ENCODE results near the gene KCNN1. TPM values are rescaled to one million over a fixed set of nuclear protein-coding genes. Genes with fewer than 3 reads are reported as not detected.
A peak's percentile ranks its signal among the peaks of the same experiment; 100 is the strongest.

KCNN1 gene
- total and polyA plus RNA-seq, 2 of the 13 experiments (the other 11 are each of a cell fraction or from before 2014, with no cell fraction given): 0.04 TPM; not detected in 1

DNA sequence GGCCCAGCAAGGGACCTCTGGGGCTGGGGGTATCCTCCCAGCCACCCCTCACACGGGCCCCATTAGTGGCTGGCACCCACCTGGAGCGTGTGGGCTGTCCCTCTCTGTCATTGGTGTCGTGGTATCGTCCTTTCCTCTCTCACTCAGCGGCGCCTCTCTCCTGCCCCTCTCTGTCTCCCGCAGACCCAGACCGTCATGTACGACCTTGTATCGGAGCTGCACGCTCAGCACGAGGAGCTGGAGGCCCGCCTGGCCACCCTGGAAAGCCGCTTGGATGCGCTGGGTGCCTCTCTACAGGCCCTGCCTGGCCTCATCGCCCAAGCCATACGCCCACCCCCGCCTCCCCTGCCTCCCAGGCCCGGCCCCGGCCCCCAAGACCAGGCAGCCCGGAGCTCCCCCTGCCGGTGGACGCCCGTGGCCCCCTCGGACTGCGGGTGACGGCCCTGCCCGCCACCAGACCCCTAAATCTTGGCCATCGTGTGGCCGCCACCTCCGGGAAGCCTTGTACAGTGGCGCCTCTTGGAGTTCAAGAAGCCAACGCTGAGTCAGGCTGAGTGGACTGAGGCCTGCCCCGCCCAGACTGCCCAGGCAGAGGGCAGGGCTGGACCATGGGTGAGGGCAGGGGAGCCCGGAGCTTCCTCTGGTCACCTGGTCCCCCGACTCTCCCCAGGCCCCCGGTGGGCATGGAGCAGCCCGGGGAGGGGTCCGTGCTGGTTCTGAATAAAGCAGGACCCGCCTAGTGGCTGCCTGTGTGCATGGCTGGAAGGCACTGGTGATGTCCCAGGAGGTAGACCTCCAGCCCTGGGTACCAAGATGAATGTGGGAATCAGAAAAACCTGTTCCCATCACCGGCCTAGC is 31.3 kb downstream of the KCNN1 start (continued):
- TF ChIP-seq, protein P1, sequence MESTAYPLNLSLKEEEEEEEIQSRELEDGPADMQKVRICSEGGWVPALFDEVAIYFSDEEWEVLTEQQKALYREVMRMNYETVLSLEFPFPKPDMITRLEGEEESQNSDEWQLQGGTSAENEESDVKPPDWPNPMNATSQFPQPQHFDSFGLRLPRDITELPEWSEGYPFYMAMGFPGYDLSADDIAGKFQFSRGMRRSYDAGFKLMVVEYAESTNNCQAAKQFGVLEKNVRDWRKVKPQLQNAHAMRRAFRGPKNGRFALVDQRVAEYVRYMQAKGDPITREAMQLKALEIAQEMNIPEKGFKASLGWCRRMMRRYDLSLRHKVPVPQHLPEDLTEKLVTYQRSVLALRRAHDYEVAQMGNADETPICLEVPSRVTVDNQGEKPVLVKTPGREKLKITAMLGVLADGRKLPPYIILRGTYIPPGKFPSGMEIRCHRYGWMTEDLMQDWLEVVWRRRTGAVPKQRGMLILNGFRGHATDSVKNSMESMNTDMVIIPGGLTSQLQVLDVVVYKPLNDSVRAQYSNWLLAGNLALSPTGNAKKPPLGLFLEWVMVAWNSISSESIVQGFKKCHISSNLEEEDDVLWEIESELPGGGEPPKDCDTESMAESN (CRISPR knock-in tag; conservative IDR thresholded peaks at IDR 0.05): 0 out of 2 replicates have a peak, but pooled peaks have one; percentile 53
- TF ChIP-seq RXRA (CRISPR knock-in tag; IDR thresholded peaks at IDR 0.05) (peak; percentile 15; the same call in 1 of the 2 replicates), PRMT3 (CRISPR knock-in tag; IDR thresholded peaks at IDR 0.05; ENCODE audit: borderline replicate concordance, low read depth) (no peak), FOSL1 (CRISPR knock-in tag; IDR thresholded peaks at IDR 0.05; ENCODE audit: borderline replicate concordance) (no peak), ZNF746 (CRISPR knock-in tag; IDR thresholded peaks at IDR 0.05) (no peak), HDAC6 (IDR thresholded peaks at IDR 0.05; ENCODE audit: low read depth, low read length) (no peak), ZNF546 (CRISPR knock-in tag; conservative IDR thresholded peaks at IDR 0.05) (no peak), ZSCAN29 (CRISPR knock-in tag; conservative IDR thresholded peaks at IDR 0.05) (no peak), ZNF839 (CRISPR knock-in tag; IDR thresholded peaks at IDR 0.05; ENCODE audit: borderline replicate concordance) (no peak), MAFG (CRISPR knock-in tag; IDR thresholded peaks at IDR 0.05) (peak; percentile 43; the same call in 1 of the 2 replicates), IKZF4 (CRISPR knock-in tag; IDR thresholded peaks at IDR 0.05; ENCODE audit: borderline replicate concordance, low read depth, not compliant biosample characterization) (no peak), PAX8 (CRISPR knock-in tag; IDR thresholded peaks at IDR 0.05; ENCODE audit: borderline replicate concordance) (no peak), ZNF350 (CRISPR knock-in tag; IDR thresholded peaks at IDR 0.05; ENCODE audit: borderline replicate concordance, low read depth) (peak; percentile 34; the same call in 1 of the 2 replicates), POLR2G (IDR thresholded peaks at IDR 0.05; ENCODE audit: low read depth, low read length) (no peak), RAD51 (IDR thresholded peaks at IDR 0.05; ENCODE audit: borderline replicate concordance) (no peak), ZNF343 (CRISPR knock-in tag; IDR thresholded peaks at IDR 0.05) (peak; percentile 55; the same call in 1 of the 2 replicates), SAP130 (CRISPR knock-in tag; IDR thresholded peaks at IDR 0.05; ENCODE audit: low read depth) (peak; percentile 45; the same call in 1 of the 2 replicates)
- TF ChIP-seq, protein P2, sequence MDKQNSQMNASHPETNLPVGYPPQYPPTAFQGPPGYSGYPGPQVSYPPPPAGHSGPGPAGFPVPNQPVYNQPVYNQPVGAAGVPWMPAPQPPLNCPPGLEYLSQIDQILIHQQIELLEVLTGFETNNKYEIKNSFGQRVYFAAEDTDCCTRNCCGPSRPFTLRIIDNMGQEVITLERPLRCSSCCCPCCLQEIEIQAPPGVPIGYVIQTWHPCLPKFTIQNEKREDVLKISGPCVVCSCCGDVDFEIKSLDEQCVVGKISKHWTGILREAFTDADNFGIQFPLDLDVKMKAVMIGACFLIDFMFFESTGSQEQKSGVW (CRISPR knock-in tag; IDR thresholded peaks at IDR 0.05; ENCODE audit: borderline replicate concordance): no peak
- TF ChIP-seq, protein P3, sequence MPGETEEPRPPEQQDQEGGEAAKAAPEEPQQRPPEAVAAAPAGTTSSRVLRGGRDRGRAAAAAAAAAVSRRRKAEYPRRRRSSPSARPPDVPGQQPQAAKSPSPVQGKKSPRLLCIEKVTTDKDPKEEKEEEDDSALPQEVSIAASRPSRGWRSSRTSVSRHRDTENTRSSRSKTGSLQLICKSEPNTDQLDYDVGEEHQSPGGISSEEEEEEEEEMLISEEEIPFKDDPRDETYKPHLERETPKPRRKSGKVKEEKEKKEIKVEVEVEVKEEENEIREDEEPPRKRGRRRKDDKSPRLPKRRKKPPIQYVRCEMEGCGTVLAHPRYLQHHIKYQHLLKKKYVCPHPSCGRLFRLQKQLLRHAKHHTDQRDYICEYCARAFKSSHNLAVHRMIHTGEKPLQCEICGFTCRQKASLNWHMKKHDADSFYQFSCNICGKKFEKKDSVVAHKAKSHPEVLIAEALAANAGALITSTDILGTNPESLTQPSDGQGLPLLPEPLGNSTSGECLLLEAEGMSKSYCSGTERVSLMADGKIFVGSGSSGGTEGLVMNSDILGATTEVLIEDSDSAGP (CRISPR knock-in tag; IDR thresholded peaks at IDR 0.05; ENCODE audit: borderline replicate concordance): peak; percentile 40; the same call in 1 of the 2 replicates
- TF ChIP-seq, protein P4, sequence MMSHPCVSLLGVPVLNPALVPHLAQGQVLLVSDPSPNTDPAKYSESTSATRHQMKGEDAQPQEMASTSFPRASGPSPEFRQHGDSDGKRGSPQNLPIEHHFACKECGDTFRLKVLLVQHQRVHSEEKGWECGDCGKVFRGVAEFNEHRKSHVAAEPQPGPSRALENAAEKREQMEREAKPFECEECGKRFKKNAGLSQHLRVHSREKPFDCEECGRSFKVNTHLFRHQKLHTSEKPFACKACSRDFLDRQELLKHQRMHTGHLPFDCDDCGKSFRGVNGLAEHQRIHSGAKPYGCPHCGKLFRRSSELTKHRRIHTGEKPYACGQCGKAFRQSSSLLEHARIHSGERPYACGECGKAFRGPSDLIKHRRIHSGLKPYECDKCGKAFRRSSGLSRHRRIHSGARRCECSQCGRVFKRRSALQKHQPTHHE (CRISPR knock-in tag; IDR thresholded peaks at IDR 0.05; ENCODE audit: borderline replicate concordance): no peak
- TF ChIP-seq, protein P5, sequence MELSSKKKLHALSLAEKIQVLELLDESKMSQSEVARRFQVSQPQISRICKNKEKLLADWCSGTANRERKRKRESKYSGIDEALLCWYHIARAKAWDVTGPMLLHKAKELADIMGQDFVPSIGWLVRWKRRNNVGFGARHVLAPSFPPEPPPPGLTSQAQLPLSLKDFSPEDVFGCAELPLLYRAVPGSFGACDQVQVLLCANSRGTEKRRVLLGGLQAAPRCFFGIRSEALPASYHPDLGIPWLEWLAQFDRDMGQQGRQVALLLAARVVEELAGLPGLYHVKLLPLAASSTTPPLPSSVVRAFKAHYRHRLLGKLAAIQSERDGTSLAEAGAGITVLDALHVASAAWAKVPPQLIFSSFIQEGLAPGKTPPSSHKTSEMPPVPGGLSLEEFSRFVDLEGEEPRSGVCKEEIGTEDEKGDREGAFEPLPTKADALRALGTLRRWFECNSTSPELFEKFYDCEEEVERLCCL (CRISPR knock-in tag; IDR thresholded peaks at IDR 0.05; ENCODE audit: borderline replicate concordance): no peak
